GM19467 (cell line): ENCODE measurements around the gene ZNF337.
"Not testable (repeated sequence)": the region's sequence is repeated elsewhere in the genome, so short reads cannot be mapped to it uniquely, and the experiment has no call there.

Experiments used
- ATAC-seq: cut with Tn5 transposase; IDR thresholded peaks from one replicate; pipeline ENCODE4 v1.9.1; 2021; ENCODE audit warnings: mild to moderate bottlenecking, moderate library complexity; ENCODE audit not compliant: unreplicated experiment

The ZNF337 gene

DNA sequence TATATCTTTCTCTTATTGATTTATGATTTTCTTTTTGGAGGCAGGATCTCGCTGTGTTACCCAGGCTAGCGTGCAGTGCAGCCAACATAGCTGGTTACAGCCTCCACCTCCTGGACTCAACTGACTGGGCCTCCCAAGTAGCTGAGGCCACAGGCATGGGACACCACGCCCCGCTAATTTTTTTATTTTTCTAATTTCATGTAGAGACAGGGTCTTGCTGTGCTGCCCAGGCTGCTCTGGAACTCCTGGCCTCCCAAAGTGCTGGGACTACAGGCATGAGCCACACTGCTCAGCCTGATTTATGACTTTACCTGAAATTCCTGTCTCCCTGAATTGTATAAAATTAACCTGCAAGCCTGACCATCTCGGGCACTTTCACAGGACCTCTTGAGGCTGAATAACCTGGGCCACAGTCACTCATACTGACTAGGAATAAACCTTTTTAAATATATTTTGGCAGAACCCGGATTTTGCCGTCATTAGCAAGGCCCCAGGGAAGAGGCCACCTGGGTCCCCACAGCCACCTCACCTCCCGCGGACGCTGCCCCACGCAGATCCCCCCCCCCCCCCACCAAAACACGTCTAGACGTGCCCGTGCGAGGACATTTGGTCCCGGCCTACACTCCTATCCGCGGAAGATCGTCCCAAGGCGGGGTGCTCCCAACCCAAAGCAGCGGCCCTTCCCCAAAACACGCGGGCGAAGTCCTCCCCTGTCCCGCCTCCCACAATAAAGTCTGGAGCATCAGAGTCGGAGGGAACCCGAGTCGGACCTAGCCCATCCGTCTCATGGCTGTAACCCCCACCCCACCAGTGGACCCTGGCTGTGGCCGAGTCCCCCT is 902 bp downstream of the ZNF337 start:
- no peak for ATAC-seq

DNA sequence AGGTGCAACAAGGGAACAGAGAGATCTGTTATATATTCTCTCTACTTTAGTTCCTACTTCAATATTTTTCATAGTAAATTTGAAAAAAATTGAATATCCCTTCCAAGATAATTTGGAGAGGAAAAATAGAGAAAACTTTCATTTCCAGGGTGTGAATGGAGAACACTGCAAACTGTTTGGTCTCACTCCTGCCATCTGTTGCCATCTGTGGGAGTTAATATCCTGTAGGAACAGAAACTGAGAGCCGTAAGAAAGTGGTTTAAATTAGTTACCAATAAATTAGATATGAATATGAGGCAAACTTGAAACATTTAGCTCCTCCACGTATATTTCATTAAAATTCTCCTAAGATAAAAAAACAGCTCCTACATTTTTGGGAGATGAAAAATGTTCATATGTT is 4.2 kb downstream of the ZNF337 start:
- no peak for ATAC-seq

DNA sequence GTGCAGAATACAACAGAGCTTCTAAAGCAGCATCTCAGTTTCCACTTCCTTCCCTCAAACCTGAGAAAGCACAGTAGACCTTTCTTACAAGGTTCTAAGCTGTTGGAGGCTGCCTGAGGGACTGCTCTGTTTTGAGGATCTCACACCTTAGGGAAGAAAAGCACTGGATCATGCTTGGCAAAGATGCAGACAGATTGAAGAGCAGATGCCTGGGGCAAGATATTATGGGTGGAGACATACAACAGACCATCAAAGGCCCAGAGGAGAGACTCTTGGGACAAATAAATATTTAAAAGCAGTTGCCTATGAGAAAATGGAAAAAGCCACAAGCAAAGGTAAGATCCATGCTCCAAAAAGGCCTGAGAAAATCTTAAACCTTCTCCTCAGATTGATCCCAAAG is 6.2 kb downstream of the ZNF337 start:
- ATAC-seq = no peak

DNA sequence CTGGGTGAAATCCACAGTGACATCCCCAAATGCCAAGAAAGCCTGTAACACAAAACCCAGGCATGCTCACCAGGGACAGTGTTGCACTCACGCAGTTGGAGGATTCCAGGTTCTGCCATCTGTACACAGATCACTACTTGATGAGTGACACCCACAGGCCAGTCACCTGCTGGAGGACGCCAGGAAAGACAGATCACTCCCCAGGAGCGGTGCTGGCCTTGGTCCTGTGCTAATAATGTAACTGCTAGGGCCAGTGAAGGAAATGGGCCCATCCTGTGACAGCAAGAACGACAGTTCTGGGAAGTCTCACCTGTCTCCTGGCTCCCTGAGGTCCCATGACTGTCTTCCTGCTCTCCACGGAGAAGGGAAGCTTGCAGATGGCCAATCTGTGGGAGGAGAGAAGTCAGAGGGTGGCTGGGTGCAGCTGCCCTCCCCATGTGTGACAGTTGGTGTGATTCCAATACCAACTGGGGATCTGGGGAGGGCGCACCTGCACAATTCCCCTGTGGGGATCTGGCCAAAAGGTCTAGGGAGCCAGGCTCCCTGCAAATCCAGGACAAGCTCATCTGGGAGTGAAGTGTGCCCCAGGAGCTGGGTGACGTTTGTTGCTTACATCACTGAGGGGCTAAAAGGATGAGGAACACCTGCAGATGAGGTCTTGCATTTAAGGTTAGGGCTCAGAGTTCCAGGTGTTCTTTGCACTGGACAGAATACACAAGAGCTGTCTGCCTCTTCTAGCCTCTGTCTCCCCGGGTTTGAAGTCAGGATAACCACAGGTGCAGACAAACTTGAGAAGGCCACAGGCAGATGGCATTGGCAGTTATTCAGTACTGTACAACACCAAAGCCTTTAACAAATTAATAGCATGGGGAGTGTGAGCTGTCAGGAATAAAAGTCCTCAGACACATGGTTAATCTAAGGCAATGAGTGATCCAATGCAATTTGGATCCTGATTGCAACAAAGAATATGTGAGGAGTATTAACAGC is 10.3 kb downstream of the ZNF337 start:
- peak; percentile 19 for ATAC-seq

DNA sequence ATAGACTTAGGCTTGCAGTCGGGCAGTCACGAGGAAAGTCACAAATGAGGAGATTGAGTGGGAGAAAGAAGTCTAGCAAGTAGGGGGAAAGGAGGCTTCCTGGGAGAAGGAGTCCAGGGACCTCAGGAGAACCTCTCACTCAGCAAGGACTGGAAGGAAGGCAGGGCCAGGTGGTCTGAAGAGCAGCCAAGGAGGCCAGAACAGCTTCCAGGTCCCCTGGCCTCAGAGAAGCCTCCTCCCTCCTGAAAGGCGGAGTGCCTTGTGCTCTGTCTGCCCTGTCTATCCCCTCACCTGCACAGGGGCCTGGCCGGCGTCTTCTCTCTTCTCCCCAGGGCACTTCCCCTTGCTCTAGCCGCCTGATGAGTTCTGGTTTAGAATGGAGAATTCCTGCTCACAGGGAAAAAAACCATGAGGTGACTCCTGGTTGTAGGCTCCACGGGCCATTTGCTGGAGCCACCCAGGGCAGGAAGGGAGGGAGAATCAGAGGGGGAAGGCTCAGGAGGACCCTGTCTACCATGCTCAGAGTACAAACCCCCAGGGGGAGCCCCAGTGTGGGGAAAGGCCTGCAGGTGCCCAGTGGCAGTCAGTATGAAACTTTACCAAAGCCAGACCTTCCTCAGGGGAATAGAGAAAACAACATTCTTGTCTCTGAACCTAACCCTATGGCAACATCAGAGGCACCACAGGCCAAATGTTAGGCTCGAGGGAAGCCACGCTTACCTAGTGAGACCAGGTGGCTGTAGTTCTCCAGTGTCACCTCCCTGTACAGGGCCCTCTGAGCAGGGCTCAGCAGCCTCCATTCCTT is 11.2 kb downstream of the ZNF337 start:
- peak; percentile 87 for ATAC-seq

DNA sequence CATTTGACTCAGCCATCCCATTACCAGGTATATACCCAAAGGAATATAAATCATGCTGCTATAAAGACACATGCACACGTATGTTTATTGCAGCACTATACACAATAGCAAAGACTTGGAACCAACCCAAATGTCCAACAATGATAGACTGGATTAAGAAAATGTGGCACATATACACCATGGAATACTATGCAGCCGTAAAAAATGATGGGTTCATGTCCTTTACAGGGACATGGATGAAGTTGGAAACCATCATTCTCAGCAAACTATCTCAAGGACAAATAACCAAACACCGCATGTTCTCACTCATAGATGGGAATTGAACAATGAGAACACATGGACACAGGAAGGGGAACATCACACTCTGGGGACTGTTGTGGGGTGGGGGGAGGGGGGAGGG is 12.8 kb downstream of the ZNF337 start:
- ATAC-seq = not testable (repeated sequence)

DNA sequence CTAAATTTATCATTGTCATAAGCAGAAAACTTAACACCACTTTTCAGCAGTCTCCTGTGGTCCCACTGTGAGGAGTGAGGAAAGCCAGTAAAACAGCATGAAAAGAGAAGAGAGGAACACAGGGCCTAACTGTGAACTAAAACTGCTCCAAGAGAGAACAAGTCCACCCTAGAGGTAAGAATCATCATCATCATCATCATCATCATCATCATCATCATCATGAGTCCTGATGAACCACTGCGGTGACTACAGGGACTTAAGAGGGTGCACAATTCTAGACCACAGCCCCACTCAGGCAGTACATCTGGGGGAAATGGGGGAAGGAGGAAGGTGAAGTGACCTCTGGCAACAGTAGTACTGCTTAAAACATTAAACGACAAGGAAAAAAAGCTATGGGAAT is 13.6 kb downstream of the ZNF337 start:
- ATAC-seq = no peak

DNA sequence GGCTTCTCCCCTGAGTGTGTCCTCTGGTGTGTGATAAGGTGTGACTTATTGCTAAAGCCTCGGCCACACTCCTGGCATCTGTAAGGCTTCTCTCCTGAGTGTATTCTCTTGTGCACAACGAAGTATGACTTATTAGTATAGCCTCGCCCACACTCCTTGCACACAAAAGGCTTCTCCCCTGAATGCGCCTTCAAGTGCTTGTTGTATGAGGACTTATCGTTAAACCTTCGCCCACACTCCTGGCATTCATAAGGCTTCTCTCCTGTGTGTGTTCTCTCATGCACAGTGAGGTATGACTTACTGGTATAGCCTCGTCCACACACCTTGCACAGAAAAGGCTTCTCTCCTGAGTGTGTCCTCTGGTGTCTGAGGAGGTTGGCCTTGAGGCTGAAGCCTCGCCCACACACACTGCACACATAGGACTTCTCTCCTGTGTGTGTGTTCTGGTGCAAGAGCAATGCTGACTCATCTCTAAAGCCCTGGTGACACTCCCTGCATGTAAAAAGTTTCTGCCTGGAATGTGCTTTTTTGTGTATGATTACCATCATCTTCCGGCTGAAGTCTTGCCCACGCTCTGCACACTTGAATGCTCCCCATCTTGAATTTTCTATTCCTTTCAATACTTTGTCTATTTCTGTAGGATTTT is 20.4 kb downstream of the ZNF337 start:
- ATAC-seq = no peak

DNA sequence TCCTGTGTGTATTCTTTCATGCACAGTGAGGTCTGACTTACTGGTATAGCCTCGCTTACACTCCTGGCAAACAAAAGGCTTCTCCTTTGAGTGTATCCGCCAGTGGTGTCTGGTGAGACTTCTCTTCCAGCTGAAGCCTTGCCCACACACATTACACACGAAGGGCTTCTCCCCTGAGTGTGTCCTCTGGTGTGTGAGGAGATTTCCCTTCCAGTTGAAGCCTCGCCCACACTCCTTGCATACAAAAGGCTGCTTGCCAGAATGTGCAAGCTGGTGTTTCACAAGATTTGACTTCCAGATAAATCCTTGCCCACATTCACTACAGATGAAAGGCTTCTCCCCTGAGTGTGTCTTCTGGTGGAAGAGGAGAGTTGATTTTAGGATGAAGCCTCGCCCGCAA is 21.5 kb downstream of the ZNF337 start:
- ATAC-seq = no peak

DNA sequence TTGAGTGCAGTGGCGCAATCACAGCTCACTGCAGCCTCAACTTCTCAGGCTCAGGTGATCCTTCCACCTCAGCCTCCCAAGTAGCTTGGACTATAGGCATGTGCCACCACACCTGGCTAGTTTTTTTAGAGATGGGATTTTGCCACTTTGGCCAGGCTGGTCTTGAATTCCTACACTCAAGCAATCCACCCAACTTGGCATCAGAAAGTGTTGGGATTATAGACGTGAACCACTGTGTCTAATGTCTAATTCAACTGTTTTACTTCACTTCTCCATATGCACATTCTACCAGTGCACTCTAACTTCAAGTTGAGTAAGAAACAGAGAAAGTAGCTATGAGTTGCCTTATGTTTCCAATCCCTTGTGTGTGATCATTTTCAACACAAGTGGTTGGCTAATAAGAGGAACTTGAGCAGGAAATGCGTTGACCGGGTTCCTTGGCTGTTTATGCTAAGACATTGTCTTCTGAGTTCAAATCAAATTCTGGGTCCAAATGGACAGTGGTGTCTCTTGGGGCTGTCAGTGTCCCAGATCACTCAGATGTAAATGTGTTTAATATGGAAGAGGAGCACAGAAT is 23.9 kb downstream of the ZNF337 start:
- no peak for ATAC-seq

DNA sequence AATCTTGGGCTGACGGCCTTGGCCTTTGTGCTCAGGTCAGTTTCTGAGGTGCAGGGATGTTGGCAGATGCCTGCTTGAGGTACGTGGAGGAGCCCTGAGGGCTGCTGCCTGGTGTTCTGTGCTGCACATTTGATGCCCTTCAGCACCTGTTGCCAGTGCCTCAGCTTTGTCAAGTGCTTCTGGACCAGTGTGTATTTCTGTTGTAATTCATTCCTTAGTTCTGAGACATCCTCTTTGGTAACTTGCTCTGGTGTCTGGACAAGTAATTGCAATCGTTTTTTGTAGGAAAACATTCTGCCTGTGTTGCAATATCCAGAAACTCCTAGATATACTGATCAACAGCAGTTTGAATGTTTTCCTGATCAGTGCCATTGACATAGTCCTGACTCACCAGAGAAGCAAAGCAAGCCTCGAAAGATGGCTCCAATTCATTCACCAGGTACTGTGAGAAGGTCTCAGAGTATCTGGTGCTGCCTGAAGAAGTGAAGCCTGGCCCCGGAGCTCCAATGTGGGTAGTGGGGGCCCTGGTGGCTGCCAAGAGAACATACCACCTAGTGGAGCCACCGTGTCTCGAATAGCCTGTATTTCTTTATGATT is 26.7 kb downstream of the ZNF337 start:
- ATAC-seq = no peak

DNA sequence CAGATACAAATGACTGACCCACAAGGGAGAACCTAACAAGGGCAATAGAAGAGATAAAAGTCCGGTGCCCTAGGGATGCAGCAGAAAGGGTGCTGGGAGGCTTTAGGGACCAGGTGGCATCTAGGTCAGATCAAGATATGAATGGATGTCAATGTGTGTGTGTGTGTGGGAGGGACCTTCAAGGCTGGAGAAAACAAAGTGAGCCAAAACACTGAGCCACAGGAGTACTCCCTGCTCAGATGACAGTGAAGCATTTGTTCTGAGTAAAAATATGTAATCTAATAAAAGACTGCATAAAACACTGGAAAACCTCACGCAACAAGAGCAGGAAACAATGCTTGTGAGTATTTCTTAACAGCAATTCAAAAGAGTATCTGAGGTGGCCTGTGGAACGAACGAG is 28.2 kb downstream of the ZNF337 start:
- ATAC-seq = no peak

DNA sequence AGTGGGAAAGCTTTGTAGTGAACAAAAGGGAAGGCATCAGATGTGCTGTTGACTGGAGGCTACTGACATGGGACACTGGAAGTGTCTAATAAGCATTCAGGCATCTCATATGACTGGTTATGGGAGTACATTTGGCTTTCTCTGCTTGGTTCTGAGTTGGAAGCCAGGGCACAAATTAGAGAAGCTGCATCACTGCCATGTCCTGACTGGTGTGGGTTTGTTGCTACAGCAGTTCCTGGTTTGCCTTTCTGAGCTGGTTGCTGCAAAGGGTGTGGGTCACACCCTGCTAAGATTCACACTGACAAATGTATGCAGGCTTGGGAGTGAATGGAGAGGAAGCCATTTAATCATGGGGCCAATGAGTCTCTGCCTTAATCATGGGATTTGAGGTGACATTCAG is 36.7 kb downstream of the ZNF337 start:
- ATAC-seq = no peak

DNA sequence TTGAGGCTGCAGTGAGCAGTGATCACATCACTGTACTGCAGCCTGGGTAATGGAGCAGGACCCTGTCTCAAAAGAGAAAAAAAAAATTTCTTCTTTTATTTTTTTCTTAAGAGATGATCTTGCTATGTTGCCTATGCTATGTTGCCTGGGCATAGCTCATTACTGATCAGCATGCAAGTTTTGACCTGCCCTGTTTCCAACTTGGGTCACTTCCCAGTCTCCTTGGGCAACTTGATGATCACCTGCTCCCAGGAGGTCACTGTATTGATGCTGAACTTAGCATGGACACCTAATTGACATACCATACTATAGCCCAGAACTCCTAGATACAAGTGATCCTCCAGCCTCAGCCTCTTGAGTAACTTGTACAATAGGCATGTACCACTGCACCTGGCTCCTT is 42.2 kb downstream of the ZNF337 start:
- no peak for ATAC-seq

DNA sequence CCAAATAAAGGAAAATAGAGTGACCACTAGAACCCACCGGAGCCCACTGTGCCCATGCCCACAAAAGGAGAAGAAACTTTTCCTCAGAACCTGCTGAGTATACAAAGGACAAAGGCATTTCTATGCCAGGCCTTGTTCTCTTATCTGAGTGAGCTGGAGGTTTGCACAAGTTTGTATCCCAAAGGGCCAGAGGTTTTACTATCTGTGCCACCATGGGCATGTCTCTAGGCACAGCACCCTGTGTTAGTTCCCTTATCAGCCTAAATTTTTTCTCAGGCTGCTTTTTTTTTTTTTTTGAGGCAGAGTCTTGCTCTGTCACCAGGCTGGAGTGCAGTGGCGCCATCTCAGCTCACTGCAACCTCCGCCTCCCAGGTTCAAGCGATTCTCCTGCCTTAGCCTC is 43.8 kb downstream of the ZNF337 start:
- ATAC-seq = not testable (repeated sequence)

DNA sequence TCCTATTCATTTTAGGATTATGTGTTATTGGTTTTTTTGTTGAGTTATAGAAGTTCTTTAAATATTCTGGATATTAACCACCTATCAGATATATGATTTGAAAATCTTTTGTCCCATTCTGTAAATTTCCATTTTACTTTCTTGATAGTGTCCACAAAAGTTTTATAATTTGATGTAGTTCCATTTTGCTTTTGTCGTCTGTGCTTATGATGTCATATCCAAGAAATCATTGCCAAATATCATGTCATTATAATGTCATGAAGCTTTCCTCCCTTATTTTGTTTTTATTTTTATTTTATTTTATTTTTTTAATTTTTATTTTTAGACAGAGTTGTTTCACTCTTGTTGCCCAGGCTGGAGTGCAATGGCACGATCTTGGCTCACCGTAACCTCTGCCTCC is 51.8 kb downstream of the ZNF337 start:
- no peak for ATAC-seq

DNA sequence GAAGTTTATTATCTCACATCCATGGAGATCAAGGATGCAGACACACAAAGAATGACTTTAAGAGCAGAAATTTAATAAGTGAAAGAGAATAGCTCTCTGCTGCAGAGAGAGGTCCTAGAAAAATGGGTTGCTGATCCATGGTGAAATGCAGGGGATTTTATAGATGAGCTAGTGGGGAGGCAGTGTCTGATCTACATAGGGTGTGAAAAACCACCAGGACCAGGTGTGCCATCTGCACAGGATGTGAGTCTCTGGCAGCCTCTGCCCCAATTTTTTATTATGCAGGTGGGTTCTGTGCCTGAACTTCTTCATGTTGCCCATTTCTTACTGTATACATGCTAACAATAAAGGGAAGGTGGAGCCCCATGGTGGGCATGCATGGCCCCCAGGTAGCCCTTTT is 52.9 kb downstream of the ZNF337 start:
- ATAC-seq = no peak

DNA sequence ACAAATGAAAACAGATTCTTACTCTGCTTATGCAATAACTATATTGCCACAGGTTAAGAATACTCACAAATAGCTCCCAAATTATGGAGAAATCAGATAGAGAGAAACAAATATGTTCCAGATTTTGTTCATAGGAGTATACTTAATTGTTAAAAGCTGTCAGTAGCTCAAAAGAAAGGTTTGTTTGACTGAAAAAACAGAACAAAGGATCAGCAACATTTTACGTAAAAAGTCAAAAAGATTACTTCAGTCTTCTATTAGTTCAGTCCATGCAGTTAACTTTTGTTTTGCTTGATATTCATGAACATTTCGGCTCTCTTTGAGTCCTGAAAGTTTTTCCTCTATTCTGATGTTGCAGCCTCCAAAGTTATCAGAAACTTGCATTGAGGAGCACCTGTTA is 59.4 kb downstream of the ZNF337 start:
- ATAC-seq = no peak

DNA sequence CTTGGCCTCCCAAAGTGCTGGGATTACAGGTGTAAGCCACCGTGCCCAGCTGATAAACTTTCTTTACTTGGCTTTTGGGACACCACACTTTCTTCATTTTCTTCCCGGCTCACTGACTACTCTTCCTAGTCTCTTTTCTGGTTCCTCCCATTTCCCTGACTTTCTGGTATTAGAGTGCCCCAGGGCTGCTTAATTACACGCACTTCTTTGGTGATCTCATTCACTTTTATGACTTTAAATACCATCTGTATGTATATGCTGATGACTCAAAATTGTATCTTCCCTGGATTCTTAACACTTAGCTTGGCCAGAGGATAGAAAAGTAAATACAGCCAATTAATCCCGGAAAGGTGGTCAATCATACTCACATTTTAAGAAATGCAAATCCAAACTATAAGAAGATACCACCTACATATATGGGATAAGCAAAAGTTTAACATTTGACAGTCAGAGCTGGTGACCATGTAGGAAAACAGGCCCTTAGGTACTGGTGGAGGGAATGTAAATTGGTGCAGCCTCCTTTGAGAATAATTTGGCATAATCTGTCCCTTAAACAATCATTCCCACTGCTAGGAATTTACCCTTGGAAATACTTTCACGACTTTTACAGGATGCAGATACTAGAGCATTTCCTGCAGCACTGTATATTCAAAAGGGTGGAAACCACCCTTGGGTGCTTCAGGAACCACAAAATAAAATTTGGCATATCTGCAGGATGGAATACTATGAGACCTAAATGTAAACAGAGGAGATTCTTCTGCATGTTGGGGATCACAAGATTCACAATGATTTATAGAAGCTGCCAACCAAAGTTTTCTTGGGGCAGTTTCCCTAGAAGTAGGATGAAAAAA is 63.5 kb downstream of the ZNF337 start:
- no peak for ATAC-seq
